Measurements from ENCODE around the gene UNC13A.

UNC13A gene

GRCh38 chr19:17641181-17641580 is 47.0 kb downstream of the UNC13A start:
- no peaks in the 10 kb centered on the region for H3K36me3 ChIP-seq
- no peaks in the 10 kb centered on the region for H3K4me1 ChIP-seq (ENCODE audit: control insufficient read depth in 1 of 2, insufficient read depth in 1 of 2, low read depth in 1 of 2, low read length in 1 of 2)
- no peak overlapping the region for H3K4me3 ChIP-seq (ENCODE audit: low read depth in 1 of 2, low read length in 1 of 2)
- H3K27me3 ChIP-seq = peaks cover 10% of the 10 kb centered on the region
- no peak overlapping the region for H3K27ac ChIP-seq
- no peak for TF ChIP-seq CTCF (IDR thresholded peaks at IDR 0.05)
- H3K9me3 ChIP-seq = no peaks in the 10 kb centered on the region

- Histone ChIP-seq H3K27ac (no peak overlapping the region), H3K9me3 (no peaks in the 10 kb centered on the region), H3K4me3 (ENCODE audit: low read depth in 1 of 2, low read length in 1 of 2) (no peak overlapping the region), H3K4me1 (ENCODE audit: control insufficient read depth in 1 of 2, insufficient read depth in 1 of 2, low read depth in 1 of 2, low read length in 1 of 2) (no peaks in the 10 kb centered on the region), H3K27me3 (peaks cover 22% of the 10 kb centered on the region), H3K36me3 (no peaks in the 10 kb centered on the region)
- TF ChIP-seq CTCF (IDR thresholded peaks at IDR 0.05) = no peak
Measured at GRCh38 chr19:17633700-17634099, 54.5 kb downstream of the UNC13A start.

- no peaks in the 10 kb centered on the region for H3K9me3 ChIP-seq
- no peaks in the 10 kb centered on the region for H3K36me3 ChIP-seq
- peaks cover 18% of the 10 kb centered on the region for H3K27me3 ChIP-seq
Measured at GRCh38 chr19:17632577-17632976, 55.6 kb downstream of the UNC13A start.

GRCh38 chr19:17629760-17630159 is 58.4 kb downstream of the UNC13A start:
- Histone ChIP-seq H3K27me3 (peaks cover 11% of the 10 kb centered on the region), H3K27ac (no peak overlapping the region), H3K9me3 (no peaks in the 10 kb centered on the region), H3K4me3 (ENCODE audit: low read depth in 1 of 2, low read length in 1 of 2) (no peak overlapping the region), H3K36me3 (no peaks in the 10 kb centered on the region), H3K4me1 (ENCODE audit: control insufficient read depth in 1 of 2, insufficient read depth in 1 of 2, low read depth in 1 of 2, low read length in 1 of 2) (no peaks in the 10 kb centered on the region)
- TF ChIP-seq CTCF (IDR thresholded peaks at IDR 0.05) = no peak

More at GRCh38 chr19:17632577-17632976, 55.6 kb downstream of the UNC13A start:
- Histone ChIP-seq H3K4me1 (ENCODE audit: control insufficient read depth in 1 of 2, insufficient read depth in 1 of 2, low read depth in 1 of 2, low read length in 1 of 2) (no peaks in the 10 kb centered on the region), H3K27ac (no peak overlapping the region), H3K4me3 (ENCODE audit: low read depth in 1 of 2, low read length in 1 of 2) (no peak overlapping the region)
- no peak for TF ChIP-seq CTCF (IDR thresholded peaks at IDR 0.05)

GRCh38 chr19:17627921-17628320 is 60.2 kb downstream of the UNC13A start:
- H3K27me3 ChIP-seq = peaks cover 11% of the 10 kb centered on the region
- no peak for TF ChIP-seq CTCF (IDR thresholded peaks at IDR 0.05)
- H3K9me3 ChIP-seq = no peaks in the 10 kb centered on the region
- no peaks in the 10 kb centered on the region for H3K4me1 ChIP-seq (ENCODE audit: control insufficient read depth in 1 of 2, insufficient read depth in 1 of 2, low read depth in 1 of 2, low read length in 1 of 2)
- no peak overlapping the region for H3K4me3 ChIP-seq (ENCODE audit: low read depth in 1 of 2, low read length in 1 of 2)
- H3K27ac ChIP-seq = no peak overlapping the region
- H3K36me3 ChIP-seq = no peaks in the 10 kb centered on the region

GRCh38 chr19:17627161-17627560 is 61.0 kb downstream of the UNC13A start:
- H3K27me3 ChIP-seq = peaks cover 11% of the 10 kb centered on the region
- no peaks in the 10 kb centered on the region for H3K4me1 ChIP-seq (ENCODE audit: control insufficient read depth in 1 of 2, insufficient read depth in 1 of 2, low read depth in 1 of 2, low read length in 1 of 2)
- no peaks in the 10 kb centered on the region for H3K36me3 ChIP-seq
- H3K9me3 ChIP-seq = no peaks in the 10 kb centered on the region
- H3K4me3 ChIP-seq (ENCODE audit: low read depth in 1 of 2, low read length in 1 of 2) = no peak overlapping the region
- no peak for TF ChIP-seq CTCF (IDR thresholded peaks at IDR 0.05)
- no peak overlapping the region for H3K27ac ChIP-seq
